HUDEP-2 (cell line): Measurements from ENCODE around the gene SORCS2.
"Not testable (repeated sequence)": the region's sequence is repeated elsewhere in the genome, so short reads cannot be mapped to it uniquely, and the experiment has no call there.

ENCODE experiments used
- DNase-seq, 76 experiments: peaks; one replicate each; lab custom pipeline; 2025; ENCODE audit not compliant: unreplicated experiment in 76 of 76; lab: John Stamatoyannopoulos, UW

Gene SORCS2

GRCh38 chr4:7159923-7160322 is 32.4 kb upstream of the SORCS2 start:
- DNase-seq: no peak

DNA sequence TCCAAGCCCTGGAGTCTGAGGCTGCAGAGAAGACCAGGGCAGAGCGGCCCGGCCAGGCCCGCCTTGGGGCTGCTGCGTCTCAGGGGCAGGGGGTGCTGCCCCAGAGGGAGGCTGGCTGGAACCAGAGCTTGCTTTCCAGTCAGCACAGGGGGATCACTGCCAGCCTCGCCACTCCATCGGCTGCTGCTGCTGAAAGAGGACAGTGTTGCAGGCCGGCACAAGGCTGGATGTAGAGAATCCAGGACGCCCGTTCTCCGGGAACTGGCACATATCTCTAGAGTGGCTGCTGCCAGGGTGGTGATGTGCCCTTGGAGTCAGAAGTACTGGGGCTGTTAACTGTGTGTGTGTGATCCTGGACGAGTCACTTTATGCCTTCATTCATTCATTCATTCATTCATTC is 31.9 kb upstream of the SORCS2 start:
- DNase-seq: no peak

GRCh38 chr4:7160951-7161440 is 31.3 kb upstream of the SORCS2 start:
- no peak for DNase-seq

GRCh38 chr4:7161721-7162214 is 30.6 kb upstream of the SORCS2 start:
- DNase-seq: no peak

- DNase-seq: not testable (repeated sequence)
Measured at GRCh38 chr4:7165056-7165873, 27.1 kb upstream of the SORCS2 start.

GRCh38 chr4:7165874-7166201 is 26.5 kb upstream of the SORCS2 start:
- no peak for DNase-seq

DNA sequence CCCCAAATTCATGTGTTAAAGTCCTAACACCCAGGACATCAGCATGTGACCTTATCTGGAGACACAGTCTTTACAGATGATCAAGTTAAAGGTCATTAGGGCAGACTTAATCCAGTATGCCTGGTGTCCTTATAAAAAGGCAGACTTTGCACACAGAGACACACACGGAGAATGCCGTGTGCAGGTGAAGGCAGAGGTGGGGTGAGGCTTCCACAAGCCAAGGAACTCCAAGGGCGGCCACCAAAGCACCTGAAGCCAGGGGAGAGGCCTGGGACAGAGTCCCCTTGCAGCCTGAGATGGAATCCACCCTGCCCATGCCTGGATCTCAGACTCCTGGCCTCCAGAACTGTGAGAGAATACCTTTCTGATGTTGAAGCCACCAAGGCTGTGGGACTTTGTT is 26.1 kb upstream of the SORCS2 start:
- DNase-seq: no peak

DNA sequence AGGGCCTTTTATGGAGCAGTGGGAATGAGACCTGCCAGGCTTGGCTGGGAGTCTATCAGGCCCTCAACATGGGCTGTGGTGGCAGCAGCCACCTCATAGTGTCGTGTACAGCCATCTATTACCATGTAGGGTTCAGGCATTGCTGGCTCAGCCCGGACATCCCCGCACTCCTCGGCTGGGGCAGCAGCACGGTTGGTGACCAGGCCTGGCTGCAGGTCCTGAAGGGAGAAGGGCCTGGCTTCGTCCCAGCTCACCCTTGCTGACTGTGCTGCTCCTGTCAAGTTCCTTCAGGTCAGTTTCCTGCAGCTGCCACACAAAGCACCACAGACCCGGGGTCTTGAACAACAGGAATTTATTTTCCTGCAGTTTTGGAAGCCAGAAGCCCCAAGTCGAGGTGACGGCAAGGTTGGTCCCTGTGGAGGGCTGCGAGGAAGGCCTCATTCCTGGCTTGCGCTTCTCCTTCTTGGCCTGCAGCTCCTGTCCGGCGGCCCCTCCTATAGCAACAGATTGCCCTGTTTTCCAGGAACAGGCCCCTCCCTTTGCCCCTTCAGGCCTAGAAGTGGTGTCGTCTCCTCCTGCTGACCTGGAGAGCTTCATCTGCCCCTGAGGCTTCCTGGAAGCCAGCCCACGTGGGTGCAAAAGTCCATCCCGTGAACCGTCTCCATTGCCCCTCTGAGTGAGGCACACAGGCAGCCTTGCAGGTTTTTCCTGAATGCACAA is 25.2 kb upstream of the SORCS2 start:
- no peak for DNase-seq

GRCh38 chr4:7167706-7168105 is 24.6 kb upstream of the SORCS2 start:
- no peak for DNase-seq

- DNase-seq: no peak
Measured at GRCh38 chr4:7168106-7168505, 24.2 kb upstream of the SORCS2 start.

GRCh38 chr4:7169134-7169533 is 23.2 kb upstream of the SORCS2 start:
- no peak for DNase-seq

- DNase-seq: no peak
Measured at GRCh38 chr4:7170012-7170411, 22.3 kb upstream of the SORCS2 start.

- no peak for DNase-seq
Measured at GRCh38 chr4:7171191-7171900, 21.0 kb upstream of the SORCS2 start.

DNA sequence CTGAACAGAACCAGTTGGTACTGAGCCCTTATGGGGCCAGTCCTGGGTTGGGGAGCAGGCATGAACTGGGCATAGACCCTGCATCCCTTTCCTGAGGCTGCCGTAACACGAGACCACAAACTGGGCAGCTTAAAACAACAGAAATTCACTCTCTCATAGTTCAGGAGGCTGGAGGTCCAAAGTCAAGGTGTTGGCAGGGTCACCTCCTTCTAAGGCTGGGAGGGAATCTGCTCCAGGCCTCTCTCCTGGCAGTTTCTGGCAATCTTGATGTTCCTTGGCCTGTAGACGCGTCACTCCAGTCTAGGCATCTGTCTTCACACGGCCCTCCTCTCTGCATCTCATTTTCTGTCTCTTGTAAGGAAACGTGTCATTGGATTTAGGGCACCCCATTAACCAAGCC is 19.8 kb upstream of the SORCS2 start:
- DNase-seq: no peak

GRCh38 chr4:7172946-7173345 is 19.4 kb upstream of the SORCS2 start:
- no peak for DNase-seq

DNA sequence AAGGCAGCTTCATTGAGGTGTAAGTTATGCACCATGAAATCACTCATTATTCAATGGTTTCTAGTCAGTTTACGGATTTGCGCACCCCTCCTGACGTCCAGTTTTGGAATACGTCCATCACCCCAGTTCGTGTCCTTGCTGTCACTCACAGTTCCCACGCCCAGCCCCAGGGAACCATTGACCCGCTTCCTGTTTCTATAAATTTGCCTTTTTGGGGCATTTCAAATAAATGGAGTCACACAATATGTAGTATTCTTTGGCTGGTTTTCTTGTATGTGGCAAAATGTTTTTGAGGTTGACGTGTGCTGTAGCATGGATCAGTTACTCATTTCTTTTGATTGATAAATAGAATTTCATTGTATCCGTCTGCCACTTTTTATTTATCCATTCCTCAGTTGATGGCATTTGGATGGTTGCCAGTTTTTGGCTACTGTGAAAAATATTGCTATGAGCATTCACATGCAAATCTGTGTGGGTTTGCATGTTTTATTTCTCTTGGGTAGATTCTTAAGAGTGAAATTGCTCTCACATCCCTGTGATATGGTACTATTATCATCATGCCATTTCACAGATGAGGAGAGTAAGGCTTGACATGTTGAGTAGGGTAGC is 18.4 kb upstream of the SORCS2 start:
- DNase-seq: no peak

GRCh38 chr4:7179158-7179557 is 13.2 kb upstream of the SORCS2 start:
- DNase-seq: no peak

- DNase-seq: no peak
Measured at GRCh38 chr4:7180938-7181337, 11.4 kb upstream of the SORCS2 start.

DNA sequence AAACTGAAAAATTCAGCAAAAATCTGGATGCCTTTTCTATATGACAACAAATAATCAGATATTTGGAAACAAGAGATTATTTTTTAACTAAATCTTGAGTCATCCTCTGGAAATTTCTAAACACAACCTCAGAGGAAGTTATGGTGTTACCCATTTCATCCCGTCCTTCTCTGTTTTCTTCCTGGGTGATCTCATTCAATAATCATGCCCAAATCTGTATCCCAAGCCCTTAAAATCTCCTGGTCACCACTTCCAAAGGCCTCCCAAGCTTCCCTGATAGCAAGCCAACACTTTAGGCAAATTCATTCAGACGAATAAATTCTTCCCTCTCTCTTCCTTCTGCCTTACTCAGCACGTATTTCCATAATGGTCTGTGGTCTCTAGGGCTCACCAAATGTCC is 9.7 kb upstream of the SORCS2 start:
- no peak for DNase-seq

GRCh38 chr4:7183161-7183560 is 9.2 kb upstream of the SORCS2 start:
- DNase-seq: no peak
